Eye (tissue), 1 donor: ENCODE data around the gene MPLKIP.
A peak's percentile ranks its signal among the peaks of the same experiment; 100 is the strongest.
"Not testable (repeated sequence)": the region's sequence is repeated elsewhere in the genome, so short reads cannot be mapped to it uniquely, and the experiment has no call there.

Experiments used
- DNase-seq: peaks from one replicate; pipeline ENCODE4 v3.0.0-alpha.2; 2015

MPLKIP gene

GRCh38 chr7:40122940-40123254 lies 11.5 kb downstream of the MPLKIP start:
- DNase-seq, result no peak

GRCh38 chr7:40122100-40122939 lies 12.1 kb downstream of the MPLKIP start:
- DNase-seq, result not testable (repeated sequence)

- peak; percentile 81 for DNase-seq
Observed at GRCh38 chr7:40120020-40120419, 14.4 kb downstream of the MPLKIP start.

- DNase-seq, result not testable (repeated sequence)
Observed at GRCh38 chr7:40118201-40118600, 16.2 kb downstream of the MPLKIP start.

GRCh38 chr7:40117199-40117598 lies 17.2 kb downstream of the MPLKIP start:
- DNase-seq, result not testable (repeated sequence)

- DNase-seq, result no peak
Observed at GRCh38 chr7:40115936-40116335, 18.5 kb downstream of the MPLKIP start.

- no peak for DNase-seq
Observed at GRCh38 chr7:40105879-40106473, 28.4 kb downstream of the MPLKIP start.

- DNase-seq, result no peak
Observed at GRCh38 chr7:40102897-40103296, 31.5 kb downstream of the MPLKIP start.

- DNase-seq, result no peak
Observed at GRCh38 chr7:40101201-40101600, 33.2 kb downstream of the MPLKIP start.

- DNase-seq, result no peak
Observed at GRCh38 chr7:40099837-40100236, 34.6 kb downstream of the MPLKIP start.

GRCh38 chr7:40098810-40099209 lies 35.6 kb downstream of the MPLKIP start:
- DNase-seq, result no peak

- no peak for DNase-seq
Observed at GRCh38 chr7:40097728-40098127, 36.7 kb downstream of the MPLKIP start.

- DNase-seq, result no peak
Observed at GRCh38 chr7:40095695-40096327, 38.6 kb downstream of the MPLKIP start.

- no peak for DNase-seq
Observed at GRCh38 chr7:40095230-40095629, 39.2 kb downstream of the MPLKIP start.

GRCh38 chr7:40093631-40094350 lies 40.6 kb downstream of the MPLKIP start:
- no peak for DNase-seq

GRCh38 chr7:40092182-40092581 lies 42.2 kb downstream of the MPLKIP start:
- no peak for DNase-seq

GRCh38 chr7:40077849-40078248 lies 56.6 kb downstream of the MPLKIP start:
- no peak for DNase-seq
